AG10803 (cell line): ENCODE data around the gene COL6A3.

Experiments used
- DNase-seq: peaks from one replicate; pipeline ENCODE4 v3.0.0; 2010; ENCODE audit warnings: low read depth
- H3K4me3 ChIP-seq: 2 replicates; pipeline ENCODE4 v1.5.1; 2011; ENCODE audit warnings: mild to moderate bottlenecking, low read length, control low read depth
- CTCF ChIP-seq: conservative IDR thresholded peaks from 2 replicates; pipeline ENCODE4 v1.5.1; 2011; ENCODE audit warnings: mild to moderate bottlenecking, low read length, control low read depth, inconsistent platforms

The COL6A3 gene

GRCh38 chr2:237440819-237441281, 26.9 kb upstream of the COL6A3 start:
- DNase-seq, result peak; percentile 56
- no peak for TF ChIP-seq CTCF
- no peak overlapping the region for H3K4me3 ChIP-seq

- no peak for DNase-seq
- H3K4me3 ChIP-seq, result no peak overlapping the region
- no peak for TF ChIP-seq CTCF
Measured at GRCh38 chr2:237438080-237438940, 24.3 kb upstream of the COL6A3 start.

GRCh38 chr2:237437566-237437965, 23.6 kb upstream of the COL6A3 start:
- TF ChIP-seq CTCF, result no peak
- no peak overlapping the region for H3K4me3 ChIP-seq
- DNase-seq, result no peak

- H3K4me3 ChIP-seq, result no peak overlapping the region
- TF ChIP-seq CTCF, result no peak
- DNase-seq, result peak; percentile 90
Measured at GRCh38 chr2:237435844-237436587, 22.1 kb upstream of the COL6A3 start.

- H3K4me3 ChIP-seq, result no peak overlapping the region
- peak; percentile 76 for DNase-seq
- TF ChIP-seq CTCF, result no peak
Measured at GRCh38 chr2:237434866-237435311, 20.9 kb upstream of the COL6A3 start.

- no peak for DNase-seq
Measured at GRCh38 chr2:237433920-237434676, 20.1 kb upstream of the COL6A3 start.

More at GRCh38 chr2:237433920-237434676, 20.1 kb upstream of the COL6A3 start:
- H3K4me3 ChIP-seq, result no peak overlapping the region
- TF ChIP-seq CTCF, result no peak
